DMS79 (cell line): ENCODE measurements around the gene CLEC19A.

Source experiments
- DNase-seq: peaks from one replicate; lab custom pipeline; 2025; lab: John Stamatoyannopoulos, UW

Gene CLEC19A

GRCh38 chr16:19285431-19285830 is at the start of gene CLEC19A:
Gene CLEC19A, plus strand, starts transcription at chr16:19285731. Its CDS starts 121 bp downstream, at chr16:19285852.
- no peak for DNase-seq

GRCh38 chr16:19235886-19236285 is 49.6 kb upstream of the CLEC19A start:
- no peak for DNase-seq

DNA sequence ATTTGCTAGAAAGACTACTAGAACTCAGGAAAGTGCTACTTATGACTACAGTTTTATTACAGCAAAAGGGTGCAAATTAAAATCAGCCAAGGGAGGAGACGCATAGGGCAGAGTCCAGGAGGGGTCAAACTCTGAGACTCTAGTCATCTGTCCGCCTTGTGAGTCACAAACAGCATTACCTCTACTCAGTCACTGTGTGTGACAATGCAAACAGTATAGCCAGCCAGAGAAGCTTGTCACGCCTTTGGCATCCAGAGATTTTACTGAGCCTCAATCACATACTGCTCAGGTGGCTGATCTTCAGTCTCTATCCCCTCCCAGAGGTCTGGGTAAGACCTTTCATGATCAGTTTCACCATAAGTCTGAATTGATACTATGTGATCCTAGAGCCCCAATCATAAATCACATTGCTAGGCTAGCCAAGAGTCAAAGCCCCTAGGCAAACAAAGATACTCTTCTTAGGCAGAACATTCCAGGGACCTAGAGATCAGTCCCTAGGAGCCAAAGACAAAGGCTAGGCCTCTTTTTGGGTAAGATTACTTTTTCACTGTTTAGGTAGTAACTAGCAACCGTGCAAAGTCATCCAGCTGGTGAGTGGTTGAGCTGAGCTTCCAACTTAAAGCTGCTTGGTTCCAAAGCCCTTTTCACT is 48.8 kb upstream of the CLEC19A start:
- DNase-seq: no peak

DNA sequence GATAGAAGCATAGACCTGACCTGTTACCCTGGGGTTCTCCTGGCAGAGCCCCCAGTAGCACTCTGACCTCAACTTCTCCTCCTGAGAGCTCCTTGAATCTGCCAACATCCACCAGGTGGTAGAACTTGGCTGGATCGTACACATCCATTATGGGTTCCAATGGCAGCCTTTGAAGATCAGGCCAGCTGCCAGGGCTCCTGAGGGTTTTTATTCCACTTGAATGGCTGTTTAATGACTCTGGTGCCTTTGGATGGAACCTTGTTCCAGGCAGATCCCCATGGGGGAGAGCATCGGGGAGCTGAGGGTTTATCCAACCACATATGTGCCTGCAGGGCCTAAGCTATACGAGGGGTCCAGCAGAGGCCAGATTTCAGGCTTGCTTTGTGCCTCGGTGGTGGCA is 47.1 kb upstream of the CLEC19A start:
- peak; percentile 92 for DNase-seq

DNA sequence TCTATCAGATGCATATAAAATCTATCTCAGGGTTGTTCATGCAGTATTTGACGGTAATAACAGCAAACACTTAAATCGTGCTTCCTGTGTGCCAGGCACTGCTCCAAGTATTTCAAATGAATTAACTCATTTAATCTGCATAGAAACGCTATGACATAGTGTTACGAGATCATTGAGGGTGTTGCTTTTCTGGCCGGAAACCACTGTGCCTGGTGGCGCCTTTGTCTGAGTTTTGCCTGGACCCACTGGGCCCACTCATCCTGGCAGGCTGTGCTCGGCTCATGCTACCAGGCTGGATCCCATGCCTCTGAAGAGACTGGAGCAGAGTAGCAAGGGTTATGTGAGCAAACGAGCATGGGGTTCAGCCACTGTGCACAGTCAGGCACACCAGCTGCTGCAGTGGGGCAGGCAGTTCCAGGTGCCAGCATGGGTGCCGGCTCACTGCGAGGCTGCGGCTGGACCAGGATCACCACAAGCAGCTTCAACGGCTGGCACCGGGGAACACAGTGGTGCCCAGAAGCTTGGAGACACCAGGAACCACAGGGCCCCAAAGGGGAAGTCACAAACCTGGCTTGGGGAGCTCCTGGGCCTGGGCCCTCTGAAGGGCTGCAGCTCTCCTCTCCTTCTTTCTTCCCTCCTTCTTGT is 45.9 kb upstream of the CLEC19A start:
- peak; percentile 17 for DNase-seq

GRCh38 chr16:19240494-19240893 is 45.0 kb upstream of the CLEC19A start:
- DNase-seq: no peak

GRCh38 chr16:19241512-19241911 is 44.0 kb upstream of the CLEC19A start:
- DNase-seq: no peak

DNA sequence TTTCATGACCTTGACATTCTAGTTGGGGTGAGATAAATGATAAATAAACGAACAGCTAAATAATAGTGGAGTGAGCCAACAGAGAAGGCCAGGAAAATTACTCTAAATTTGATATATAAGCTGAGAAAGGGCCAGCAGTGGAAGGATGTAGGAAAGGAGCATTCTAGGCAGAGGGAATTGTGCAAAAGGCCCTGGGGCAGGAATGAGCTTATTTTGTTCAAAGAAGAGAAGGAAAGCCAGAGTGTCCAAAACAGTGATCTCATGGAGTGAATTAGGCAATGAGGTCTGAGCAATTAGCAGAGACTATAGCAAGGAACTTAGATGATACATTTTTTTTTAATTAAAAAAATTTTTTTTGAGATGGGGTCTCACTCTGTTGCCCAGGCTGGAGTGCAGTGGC is 43.3 kb upstream of the CLEC19A start:
- no peak for DNase-seq

DNA sequence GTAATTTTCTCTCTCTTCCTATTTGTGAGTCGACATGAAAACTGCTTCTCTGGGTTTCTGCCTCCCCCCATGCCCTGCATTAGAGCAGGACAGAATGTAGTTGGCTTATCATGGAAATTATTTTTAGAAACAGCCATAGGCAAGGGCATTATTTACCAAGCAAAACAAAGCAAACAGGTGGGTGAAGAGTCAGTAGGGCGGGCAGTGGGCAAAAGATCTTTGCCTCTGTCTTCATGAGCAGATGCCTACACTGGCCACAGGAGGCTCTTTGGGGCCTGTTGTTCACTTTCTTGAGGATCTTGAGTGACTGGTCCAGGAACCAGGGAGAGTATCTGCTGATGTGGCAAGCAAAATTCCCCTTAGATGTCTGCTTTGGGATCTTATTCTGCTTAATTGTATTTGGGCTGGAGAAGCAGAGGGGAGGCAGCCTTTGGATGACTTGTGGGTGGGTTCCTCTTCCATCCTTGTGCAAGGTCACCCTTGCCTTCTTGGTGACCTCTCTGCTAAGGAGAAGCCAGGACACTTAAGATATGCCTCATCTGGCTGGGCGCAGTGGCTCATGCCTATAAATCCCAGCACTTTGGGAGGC is 42.5 kb upstream of the CLEC19A start:
- no peak for DNase-seq

DNA sequence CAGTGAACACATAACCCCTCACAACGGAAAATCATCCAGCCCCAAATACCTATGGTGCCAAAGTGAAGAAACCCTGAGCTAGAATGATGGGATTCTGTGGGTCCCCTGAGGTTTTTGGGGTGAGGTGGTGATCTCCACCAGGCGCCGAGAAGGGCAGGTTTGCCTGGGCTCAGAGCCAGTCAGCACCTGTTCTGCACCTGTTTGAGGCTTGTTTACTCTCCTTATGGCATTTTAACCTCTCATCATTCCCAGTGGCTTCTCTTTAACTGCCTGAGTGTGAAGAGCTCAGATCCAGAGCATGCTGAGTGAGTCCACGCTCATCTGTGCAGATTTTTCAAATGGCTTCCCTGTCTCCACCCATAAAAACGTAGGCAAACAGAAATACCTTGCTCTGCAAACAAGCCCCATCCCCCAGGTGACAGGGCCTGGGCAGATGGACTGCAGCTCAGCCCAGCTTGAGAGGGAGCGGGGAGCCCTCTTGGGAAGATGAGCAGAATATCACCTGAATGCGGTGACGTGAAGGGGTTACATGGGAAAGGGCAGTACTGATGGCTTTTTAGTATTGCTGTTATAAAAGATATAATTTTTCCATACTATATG is 40.1 kb upstream of the CLEC19A start:
- peak; percentile 93 for DNase-seq

- DNase-seq: no peak
Measured at GRCh38 chr16:19252904-19253303, 32.6 kb upstream of the CLEC19A start.

DNA sequence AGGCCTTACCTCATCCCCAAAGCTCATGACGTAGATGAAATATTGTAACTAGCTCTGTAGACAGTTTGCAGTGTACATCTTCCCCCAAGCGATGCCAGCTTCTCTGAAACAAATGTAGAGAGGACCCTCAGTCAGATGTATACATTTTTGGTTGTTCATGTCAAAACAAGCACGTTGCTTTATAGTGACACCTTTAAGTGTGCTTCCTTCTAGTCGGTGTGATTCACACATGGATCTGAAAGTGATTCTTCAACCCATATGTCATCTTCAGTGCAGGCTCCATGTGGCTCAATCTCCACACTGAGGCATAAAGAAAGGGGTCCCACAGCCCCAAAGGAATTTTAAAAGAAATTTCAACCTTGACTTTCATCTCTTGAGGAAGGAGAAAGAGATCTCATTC is 30.9 kb upstream of the CLEC19A start:
- DNase-seq: no peak

DNA sequence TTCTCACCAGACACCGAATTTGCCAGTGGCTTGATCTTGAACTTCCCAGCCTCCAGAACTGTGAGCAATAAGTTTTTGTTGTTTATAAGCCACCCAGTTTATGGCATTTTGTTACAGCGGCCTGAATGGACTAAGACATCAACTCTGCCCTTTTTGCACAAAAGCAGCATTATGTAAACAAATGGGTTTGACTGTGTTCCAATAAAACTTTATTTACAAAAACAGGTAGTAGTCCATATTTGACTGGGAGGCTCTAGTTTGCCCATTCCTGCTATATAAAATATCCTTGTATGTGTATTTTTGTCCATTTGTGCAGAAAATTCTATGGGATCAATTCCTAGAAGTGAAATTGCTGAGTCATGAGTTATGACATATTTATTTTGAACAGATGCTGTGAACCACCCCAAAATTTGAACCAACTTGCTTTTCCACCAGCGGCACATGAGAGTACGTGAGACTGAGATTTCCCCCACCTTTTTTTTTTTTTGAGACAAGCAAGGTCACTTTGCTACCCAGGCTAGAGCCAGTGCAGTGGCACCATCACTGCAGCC is 21.3 kb upstream of the CLEC19A start:
- DNase-seq: no peak

- no peak for DNase-seq
Measured at GRCh38 chr16:19265380-19265930, 20.1 kb upstream of the CLEC19A start.

DNA sequence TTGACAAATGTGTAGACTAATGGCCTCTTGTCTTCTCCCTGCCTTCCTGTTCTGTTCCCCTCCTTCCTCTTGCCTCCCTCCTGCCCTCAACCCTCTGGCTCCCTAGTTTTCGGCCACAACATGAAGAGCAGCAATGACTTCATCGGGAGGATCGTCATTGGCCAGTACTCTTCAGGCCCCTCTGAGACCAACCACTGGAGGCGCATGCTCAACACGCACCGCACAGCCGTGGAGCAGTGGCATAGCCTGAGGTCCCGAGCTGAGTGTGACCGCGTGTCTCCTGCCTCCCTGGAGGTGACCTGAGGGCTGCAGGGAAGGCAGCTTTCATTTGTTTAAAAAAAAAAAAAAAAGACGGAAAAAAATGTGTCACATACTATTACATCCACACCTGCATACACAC is 18.8 kb upstream of the CLEC19A start:
- no peak for DNase-seq

- no peak for DNase-seq
Measured at GRCh38 chr16:19269098-19269497, 16.4 kb upstream of the CLEC19A start.

GRCh38 chr16:19274165-19274797 is 11.2 kb upstream of the CLEC19A start:
- DNase-seq: no peak

DNA sequence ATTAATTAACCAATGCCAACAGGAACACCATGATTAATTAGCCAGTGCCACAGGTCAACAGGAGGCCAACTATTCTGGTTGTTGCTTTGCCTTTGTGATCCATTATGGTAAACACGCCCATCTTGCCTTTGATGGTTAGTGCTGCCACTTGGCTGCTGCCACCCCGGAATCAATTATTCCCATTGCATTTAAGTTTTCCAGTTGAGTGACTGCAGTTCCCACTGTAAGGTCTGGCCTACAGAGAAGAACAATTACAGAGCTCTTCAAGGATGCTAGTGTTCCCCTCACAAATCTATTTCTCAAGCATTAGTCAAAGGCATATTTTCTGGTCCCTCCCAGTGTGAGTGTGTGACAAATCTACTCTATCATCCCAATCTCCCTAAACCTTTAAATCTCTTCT is 7.1 kb upstream of the CLEC19A start:
- no peak for DNase-seq

- DNase-seq: no peak
Measured at GRCh38 chr16:19281246-19281645, 4.3 kb upstream of the CLEC19A start.

GRCh38 chr16:19282101-19282500 is 3.4 kb upstream of the CLEC19A start:
- no peak for DNase-seq

DNA sequence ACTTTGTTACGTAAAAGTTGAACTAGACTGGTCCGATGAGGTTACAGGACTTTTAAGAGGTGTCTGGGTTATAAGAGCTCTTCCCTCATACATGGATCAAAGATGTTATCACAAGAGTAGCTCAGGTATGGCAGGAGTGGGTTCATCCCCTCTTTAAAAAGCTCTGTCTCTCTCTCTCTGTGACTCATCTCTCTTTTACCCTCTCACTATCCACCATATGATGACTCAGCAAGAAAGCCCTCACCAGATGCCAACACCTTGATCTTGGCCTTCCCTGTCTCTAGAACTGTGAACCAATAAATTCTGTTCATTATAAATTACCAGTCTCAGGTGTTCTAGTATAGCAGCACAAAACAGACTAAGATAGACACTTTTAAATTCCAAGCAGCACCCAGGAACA is 1.9 kb upstream of the CLEC19A start:
- no peak for DNase-seq

DNA sequence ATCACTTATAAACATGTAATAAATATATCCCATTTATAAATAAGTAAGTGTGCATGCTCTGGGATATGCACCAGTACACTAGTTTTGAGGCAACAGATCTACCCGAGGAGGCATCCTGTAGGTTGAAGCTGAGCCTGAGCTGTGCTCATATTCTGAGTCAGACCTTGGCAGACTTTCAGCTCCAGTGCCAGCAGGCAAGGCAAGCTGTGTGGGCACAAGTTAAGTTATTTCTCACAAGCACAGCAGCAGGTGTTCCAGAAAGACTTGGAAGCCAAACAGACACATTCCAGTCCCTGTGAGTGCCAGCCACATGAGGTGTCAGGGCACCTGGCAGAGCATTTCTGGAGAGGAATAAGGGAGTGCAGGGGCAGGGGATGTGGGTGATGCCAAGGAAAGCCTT is 1.3 kb upstream of the CLEC19A start:
- DNase-seq: peak; percentile 76
